Posterior vena cava (tissue), 2 donors: Measurements from ENCODE around the gene MACF1. TPM values are rescaled to one million over a fixed set of nuclear protein-coding genes. Genes with fewer than 3 reads are reported as not detected.
"Not testable (repeated sequence)": the region's sequence is repeated elsewhere in the genome, so short reads cannot be mapped to it uniquely, and the experiment has no call there.

ENCODE experiments used
- DNase-seq: peaks from one replicate; pipeline ENCODE4 v3.0.0-alpha.2; 2020; ENCODE audit warnings: low spot score
- intact Hi-C, 2 donors: fragments of 100-400 bp; cut with DNase I; formaldehyde crosslinking; loops; one replicate each; pipeline versions ENCODE4 v1.14.1 to v1.14.2; 2022 to 2023
- long read RNA-seq, 2 donors: library from polyadenylated mRNA; unstranded; transcript quantifications; one replicate each; pipeline ENCODE4 v2.0.0, GENCODE V29; 2020 to 2021
- total RNA-seq, 2 donors: library from RNA; stranded (reverse); fragmentation: NEBNext Ultra II Directional; extraction: Animal tissue kit (Norgen Biotek cat#: 25700); gene quantifications; one replicate each; pipeline ENCODE4 v1.2.1, GENCODE V29; 2021
- donor health status: DM: yes; HTN: yes; CAD: no.
- donor health status: DM: yes; HTN: yes; CAD: no.

The MACF1 gene, protein sequence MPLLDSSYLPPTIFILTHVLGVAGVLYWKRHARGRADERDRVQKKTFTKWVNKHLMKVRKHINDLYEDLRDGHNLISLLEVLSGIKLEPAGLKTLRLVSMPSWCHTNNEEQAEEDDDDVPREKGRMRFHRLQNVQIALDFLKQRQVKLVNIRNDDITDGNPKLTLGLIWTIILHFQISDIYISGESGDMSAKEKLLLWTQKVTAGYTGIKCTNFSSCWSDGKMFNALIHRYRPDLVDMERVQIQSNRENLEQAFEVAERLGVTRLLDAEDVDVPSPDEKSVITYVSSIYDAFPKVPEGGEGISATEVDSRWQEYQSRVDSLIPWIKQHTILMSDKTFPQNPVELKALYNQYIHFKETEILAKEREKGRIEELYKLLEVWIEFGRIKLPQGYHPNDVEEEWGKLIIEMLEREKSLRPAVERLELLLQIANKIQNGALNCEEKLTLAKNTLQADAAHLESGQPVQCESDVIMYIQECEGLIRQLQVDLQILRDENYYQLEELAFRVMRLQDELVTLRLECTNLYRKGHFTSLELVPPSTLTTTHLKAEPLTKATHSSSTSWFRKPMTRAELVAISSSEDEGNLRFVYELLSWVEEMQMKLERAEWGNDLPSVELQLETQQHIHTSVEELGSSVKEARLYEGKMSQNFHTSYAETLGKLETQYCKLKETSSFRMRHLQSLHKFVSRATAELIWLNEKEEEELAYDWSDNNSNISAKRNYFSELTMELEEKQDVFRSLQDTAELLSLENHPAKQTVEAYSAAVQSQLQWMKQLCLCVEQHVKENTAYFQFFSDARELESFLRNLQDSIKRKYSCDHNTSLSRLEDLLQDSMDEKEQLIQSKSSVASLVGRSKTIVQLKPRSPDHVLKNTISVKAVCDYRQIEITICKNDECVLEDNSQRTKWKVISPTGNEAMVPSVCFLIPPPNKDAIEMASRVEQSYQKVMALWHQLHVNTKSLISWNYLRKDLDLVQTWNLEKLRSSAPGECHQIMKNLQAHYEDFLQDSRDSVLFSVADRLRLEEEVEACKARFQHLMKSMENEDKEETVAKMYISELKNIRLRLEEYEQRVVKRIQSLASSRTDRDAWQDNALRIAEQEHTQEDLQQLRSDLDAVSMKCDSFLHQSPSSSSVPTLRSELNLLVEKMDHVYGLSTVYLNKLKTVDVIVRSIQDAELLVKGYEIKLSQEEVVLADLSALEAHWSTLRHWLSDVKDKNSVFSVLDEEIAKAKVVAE (N-terminal part only)
- 100 to 1,000 TPM; 596 to 609 TPM for total RNA-seq
- long read RNA-seq, donor 1, full-length matches to known transcripts, result 4 of 82 reads
- long read RNA-seq, donor 1, partial matches to known transcripts, result 50 of 82 reads
- long read RNA-seq, donor 1, other reads (novel, unspliced or antisense), result 28 of 82 reads
- long read RNA-seq, donor 2, partial matches to known transcripts, result 64 of 92 reads
- long read RNA-seq, donor 2, other reads (novel, unspliced or antisense), result 27 of 92 reads

DNA sequence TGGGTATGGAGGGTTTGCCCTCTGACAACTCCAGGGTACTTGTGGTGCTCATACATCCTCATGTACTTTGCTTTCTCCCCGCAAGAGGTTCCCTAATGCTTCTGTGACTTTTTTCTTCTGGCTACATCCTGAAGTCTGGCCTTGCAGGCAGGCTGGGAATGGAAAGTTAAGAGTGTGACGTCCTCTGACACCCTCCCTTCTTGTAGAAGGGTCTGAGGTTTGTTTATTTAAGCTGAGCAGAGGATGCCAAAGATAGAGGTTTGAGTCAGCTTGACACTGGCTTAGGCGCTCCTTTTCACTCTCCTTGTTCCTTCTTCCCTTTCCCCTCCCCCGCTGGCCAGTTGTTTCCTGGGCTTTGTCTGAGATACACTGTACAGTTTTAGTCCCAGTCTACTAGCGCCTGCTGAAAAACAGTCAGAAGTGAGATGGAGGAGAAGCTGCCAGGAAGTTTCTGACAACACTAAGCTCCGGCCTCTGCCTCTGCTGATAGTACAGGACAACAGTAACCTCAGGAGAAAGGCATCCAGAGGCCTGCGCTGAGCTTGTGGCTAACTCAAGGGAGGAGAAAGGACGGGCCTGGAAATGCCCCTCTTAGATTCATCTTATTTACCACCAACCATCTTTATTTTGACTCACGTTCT, at the start of gene MACF1:
Gene MACF1 (plus strand): TSS at position 255 of the 641 bp plus-strand sequence. CDS start 328 bp downstream, at position 583.
- intact Hi-C loops, result loop anchor here (5.0 to 10.0 kb wide), 2 partner anchors 53 to 100 kb away; no protein-coding TSS in a partner anchor

DNA sequence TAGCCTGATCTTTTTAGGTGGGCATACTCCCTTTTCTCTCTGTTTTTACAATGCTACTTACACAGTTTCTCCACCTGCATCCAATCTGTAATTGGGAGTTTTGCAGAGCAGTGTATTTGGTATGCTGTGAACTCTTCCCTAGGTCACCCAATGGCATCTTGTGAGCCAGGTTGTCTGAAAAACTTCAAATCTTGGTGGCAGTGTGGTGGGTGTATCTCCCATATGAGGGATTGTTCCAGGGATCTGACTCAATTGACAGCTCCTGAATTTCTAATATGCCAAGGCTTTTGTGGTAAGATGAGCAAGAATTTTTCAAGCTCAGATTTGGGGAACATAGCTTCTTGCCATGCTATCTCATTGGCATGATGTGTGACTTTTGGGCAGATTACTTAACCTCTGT, 47.2 kb upstream of the MACF1 start:
- no peak for DNase-seq
- intact Hi-C loops, result no loop called here

More for the DNA sequence above, at the start of gene MACF1:
- DNase-seq, result peak; percentile 91

DNA sequence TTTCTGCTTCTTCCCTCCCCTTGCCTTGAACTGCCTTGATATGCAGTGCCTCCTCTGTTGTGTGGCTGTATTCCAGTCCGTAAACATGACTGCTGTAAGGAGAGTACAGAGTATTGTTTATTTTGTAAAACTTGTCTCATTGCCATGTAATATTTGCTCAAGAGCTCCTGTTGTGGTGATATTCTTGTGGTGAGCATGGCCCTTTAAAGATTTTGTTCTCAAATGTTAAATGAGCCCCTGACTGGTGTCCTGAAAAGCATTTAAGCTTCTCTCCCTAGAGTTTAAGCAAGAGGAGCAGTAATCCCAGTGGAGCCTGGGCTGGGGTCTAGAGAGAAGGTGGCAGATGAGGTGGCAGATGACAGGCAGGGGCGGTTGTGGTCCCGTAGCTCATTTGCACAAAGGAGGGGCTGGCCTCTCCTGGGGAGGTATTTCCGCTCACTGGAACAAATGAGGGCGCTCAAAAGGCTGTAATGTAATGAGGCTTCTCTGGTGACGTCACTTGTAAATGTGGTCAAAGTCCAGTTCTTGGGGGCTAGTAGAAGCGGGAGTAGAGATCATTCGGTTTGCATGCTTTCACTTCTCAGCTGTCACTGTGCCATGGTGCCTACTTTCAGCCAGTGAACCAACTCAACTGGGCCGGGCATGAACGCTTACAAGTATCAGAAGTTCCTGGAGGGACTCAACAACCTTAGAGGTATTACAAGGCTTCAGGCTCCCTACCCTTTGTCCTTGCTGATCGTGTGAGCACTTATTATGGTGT, 46.0 kb upstream of the MACF1 start:
- intact Hi-C loops, result no loop called here

GRCh38 chr1:39159224-39160036, 45.1 kb upstream of the MACF1 start:
- intact Hi-C loops, result no loop called here
- no peak for DNase-seq

More for the DNA sequence above, 46.0 kb upstream of the MACF1 start:
- DNase-seq, result no peak

DNA sequence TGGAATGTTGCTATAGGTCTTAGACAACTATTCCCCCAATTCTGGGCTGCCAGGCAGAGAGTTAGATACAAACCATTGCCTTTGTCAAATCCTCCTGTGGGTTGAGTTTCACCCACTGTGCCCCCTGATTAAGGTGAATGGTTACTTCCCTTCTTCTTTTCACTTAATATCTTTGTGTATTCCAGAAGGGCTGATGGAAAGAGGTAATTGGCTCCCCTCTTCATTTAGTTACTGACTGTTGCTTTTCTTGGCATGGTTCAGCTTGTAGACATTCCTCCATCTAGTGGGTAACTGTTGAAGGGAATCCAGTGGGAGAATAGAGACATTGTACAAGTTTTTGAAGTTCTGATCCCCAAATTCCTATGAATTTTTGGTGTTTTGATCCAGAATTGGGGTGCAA, 43.8 kb upstream of the MACF1 start:
- no peak for DNase-seq
- intact Hi-C loops, result no loop called here

GRCh38 chr1:39161811-39162210, 42.7 kb upstream of the MACF1 start:
- intact Hi-C loops, DNase-seq: not testable (repeated sequence)

- no peak for DNase-seq
- intact Hi-C loops, result no loop called here
Measured at GRCh38 chr1:39163469-39163868, 41.0 kb upstream of the MACF1 start.

- no peak for DNase-seq
- intact Hi-C loops, result no loop called here
Measured at GRCh38 chr1:39164256-39164655, 40.2 kb upstream of the MACF1 start.

- DNase-seq, result no peak
- intact Hi-C loops, result no loop called here
Measured at GRCh38 chr1:39165049-39165448, 39.4 kb upstream of the MACF1 start.

GRCh38 chr1:39165488-39165887, 39.0 kb upstream of the MACF1 start:
- intact Hi-C loops, result no loop called here
- DNase-seq, result no peak

- intact Hi-C loops, result no loop called here
- no peak for DNase-seq
Measured at GRCh38 chr1:39167632-39168209, 36.8 kb upstream of the MACF1 start.

GRCh38 chr1:39168301-39169080, 36.0 kb upstream of the MACF1 start:
- intact Hi-C loops, result no loop called here
- DNase-seq, result no peak

GRCh38 chr1:39170731-39171667, 33.5 kb upstream of the MACF1 start:
- DNase-seq, result no peak
- intact Hi-C loops, result no loop called here

DNA sequence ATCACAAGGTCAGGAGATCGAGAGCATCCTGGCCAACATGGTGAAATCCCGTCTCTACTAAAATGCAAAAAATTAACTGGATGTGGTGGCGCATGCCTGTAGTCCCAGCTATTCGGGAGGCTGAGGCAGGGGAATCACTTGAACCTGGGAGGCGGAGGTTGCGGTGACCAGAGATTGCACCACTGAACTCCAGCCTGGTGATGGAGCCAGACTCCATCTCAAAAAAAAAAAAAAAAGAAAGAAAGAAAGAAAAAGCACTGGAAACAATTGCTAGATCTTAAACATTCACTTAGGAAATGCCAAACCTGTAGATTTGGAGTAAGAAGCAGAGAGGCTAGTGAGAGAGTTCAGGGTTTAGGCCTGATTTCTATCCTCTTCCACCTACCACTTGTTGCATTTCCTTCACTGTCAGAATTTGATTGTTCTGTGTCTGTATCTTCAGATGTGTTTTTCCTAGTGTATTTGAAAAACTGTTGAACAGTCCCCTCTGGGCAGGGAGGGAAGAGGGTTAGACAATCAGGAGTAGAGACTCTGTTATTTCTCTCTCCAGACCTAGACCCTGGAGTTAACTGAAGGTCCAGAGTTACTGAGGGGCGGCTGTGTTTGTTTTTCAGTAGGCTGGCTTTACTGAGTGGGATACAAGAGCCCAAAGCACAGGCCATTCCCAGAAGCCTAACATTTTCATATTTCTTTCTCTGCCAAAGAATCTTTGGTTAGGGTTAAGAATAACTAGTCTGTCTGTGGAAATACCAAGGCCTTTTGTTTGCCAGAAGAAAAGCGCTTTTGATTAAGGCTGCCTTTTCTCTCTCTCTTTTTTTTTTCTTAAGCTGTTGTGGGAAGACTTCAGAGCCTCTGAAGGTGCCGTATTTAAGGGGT, 31.1 kb upstream of the MACF1 start:
- no peak for DNase-seq
- intact Hi-C loops, result no loop called here
